SK-MEL-5 (cell line): ENCODE data around the gene CDK8. TPM values are rescaled to one million over a fixed set of nuclear protein-coding genes. Genes with fewer than 3 reads are reported as not detected.

ENCODE experiments used
- DNase-seq: peaks from one replicate; pipeline ENCODE4 v3.0.0-alpha.2; 2016; ENCODE audit warnings: low read depth, low spot score
- in situ Hi-C: cut with HindIII; loops from 2 replicates; pipeline ENCODE4 v1.10.0; 2016; ENCODE audit warnings: low sequenced_read_pairs, high pct_unique_total_duplicates, low pct_unique_long_range_greater_than_20kb
- small RNA-seq, 2 experiments: library from RNA; depleted of rRNA; stranded (forward); fragments of <200 nt; gene quantifications; one replicate each; pipeline ENCODE3, GENCODE V24; 2014
- total RNA-seq: library from RNA; depleted of rRNA; stranded (reverse); fragments of >200 nt; shearing (Covaris generic); gene quantifications from 2 replicates; pipeline ENCODE4 v1.2.3, GENCODE V29; 2014; rRNA removed

Gene CDK8
- total RNA-seq, 1 experiment from 2014 or later = 24.6 TPM

DNA sequence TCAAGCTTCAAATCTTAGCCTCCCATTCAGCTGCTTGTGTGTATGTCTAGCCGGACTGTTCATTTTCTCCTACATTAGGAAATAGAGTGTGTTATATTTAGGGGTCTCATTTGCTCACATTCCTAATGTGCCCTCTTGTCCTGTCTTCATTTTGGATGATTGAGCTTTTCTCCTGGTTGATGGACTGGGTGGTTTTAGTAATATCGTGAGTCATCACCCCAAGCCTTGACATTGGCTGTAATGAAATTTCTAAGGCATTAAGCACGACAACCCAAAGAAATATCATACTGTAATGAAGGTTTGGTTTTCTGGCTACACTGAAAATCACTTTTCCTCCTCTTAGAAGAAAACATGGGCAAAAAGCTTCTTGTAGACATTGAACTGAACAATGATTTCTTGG is 192.8 kb downstream of the CDK8 start:
- in situ Hi-C loops = no loop called here
- DNase-seq = no peak

DNA sequence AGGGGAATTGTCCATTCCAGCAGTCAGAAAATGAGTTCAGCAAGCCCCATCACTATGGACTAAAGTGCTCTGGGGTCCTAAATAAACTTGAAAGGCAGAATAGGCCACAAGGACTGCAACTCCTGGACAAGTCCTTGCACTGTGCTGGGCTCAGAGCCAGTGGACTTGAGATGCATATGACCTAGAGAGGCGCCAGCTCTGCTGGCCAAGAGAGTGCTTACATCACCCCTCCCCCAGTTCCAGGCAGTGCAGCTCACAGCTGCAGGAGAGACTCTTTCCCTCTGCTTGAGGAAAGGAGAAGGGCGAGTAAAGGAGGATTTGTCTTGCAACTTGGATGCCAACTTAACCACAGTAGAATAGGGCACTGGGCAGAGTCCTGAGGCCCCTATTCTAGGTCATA is 194.1 kb downstream of the CDK8 start:
- in situ Hi-C loops = no loop called here
- DNase-seq = no peak

DNA sequence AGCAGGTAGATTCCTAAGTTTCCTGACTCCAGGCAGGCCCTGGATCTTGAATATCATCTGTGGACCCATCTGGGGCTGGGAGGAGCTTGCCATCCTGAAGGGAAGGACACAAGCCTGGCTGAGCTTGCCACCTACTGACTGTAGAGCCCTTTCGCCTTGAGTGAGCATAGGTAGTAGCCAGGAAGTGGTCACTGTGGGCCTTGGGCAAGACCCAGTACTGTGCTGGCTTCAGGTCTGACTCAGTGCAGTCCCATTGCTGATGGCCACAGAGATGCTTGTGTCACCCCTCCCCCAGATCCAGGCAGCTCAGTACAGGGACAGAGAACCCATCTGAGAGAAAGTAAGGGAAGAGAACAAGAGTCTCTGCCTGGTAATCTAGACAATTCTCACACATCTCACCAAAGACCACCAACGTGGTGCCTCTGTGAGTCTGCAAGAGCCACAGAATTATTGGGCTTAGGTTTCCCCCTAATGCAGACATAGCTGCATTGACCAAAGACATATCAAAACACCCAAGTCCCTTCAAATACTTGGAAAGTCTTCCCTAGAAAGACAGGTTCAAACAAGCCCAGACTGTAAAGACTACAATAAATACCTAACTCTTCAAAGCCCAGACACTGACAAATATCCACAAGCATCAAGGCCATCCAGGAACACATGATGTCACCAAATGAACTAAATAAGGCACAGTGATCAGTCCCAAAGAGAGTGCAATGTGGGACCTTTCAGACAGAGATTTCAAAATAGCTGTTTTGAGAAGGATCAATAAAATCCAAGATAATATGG is 195.3 kb downstream of the CDK8 start:
- DNase-seq = no peak
- in situ Hi-C loops = no loop called here

Small RNAs within 50 kb of the gene (small RNA-seq; reads per million reads assigned to genes)
- 0 reads per million in 2 experiments for gene RF02271

Other genes with a start within 250 kb of the CDK8 start
- gene SHISA2, start 202.1 kb upstream of the CDK8 start, total RNA-seq = 51.0 and 51.3 TPM in 2 replicates
- gene RNF6, start 31.8 kb upstream of the CDK8 start, total RNA-seq = 52.0 and 55.1 TPM in 2 replicates